Thymus (tissue), 11 donors: ENCODE measurements around the gene SFXN5. TPM values are rescaled to one million over a fixed set of nuclear protein-coding genes. Genes with fewer than 3 reads are reported as not detected.
A peak's percentile ranks its signal among the peaks of the same experiment; 100 is the strongest.

Source experiments
- DNase-seq, 9 donors: peaks; one replicate each; pipeline ENCODE4 v3.0.0-alpha.2; 2013; ENCODE audit warnings: low spot score in 9 of 9, low read depth in 6 of 9, missing footprints in 1 of 9
- H3K27ac ChIP-seq, 2 donors: one replicate each; pipeline ENCODE4 v1.5.1; 2013; ENCODE audit warnings: control low read depth in 1 of 2, low read depth in 1 of 2, low read length in 1 of 2, mild to moderate bottlenecking in 1 of 2, moderate library complexity in 1 of 2
- H3K27me3 ChIP-seq, 2 donors: one replicate each; pipeline ENCODE4 v1.5.1; 2013; ENCODE audit warnings: low read length in 1 of 2; ENCODE audit not compliant: control insufficient read depth in 2 of 2, insufficient read depth in 1 of 2
- H3K36me3 ChIP-seq, 2 donors: one replicate each; pipeline ENCODE4 v1.5.1; 2013; ENCODE audit warnings: low read length in 1 of 2, mild to moderate bottlenecking in 1 of 2, moderate library complexity in 1 of 2; ENCODE audit not compliant: control insufficient read depth in 2 of 2, insufficient read depth in 2 of 2
- H3K4me1 ChIP-seq, 2 donors: one replicate each; pipeline ENCODE4 v1.5.1; 2013; ENCODE audit warnings: low read length in 2 of 2; ENCODE audit not compliant: control insufficient read depth in 2 of 2, insufficient read depth in 2 of 2
- H3K4me3 ChIP-seq, 2 donors: one replicate each; pipeline ENCODE4 v1.5.1; 2013; ENCODE audit warnings: low read length in 2 of 2, control low read depth in 1 of 2, mild to moderate bottlenecking in 1 of 2
- H3K9me3 ChIP-seq, 2 donors: one replicate each; pipeline ENCODE4 v1.5.1; 2013; ENCODE audit warnings: low read length in 1 of 2, mild to moderate bottlenecking in 1 of 2; ENCODE audit not compliant: control insufficient read depth in 2 of 2, insufficient read depth in 1 of 2
- WGBS: extraction: QIAGEN DNeasy Blood & Tissue Kit; methylation state at CpG from one replicate; pipeline ENCODE4 v1.1.7; 2013; 5-methylcytosine and 5-hydroxymethylcytosine counted together
- polyA plus RNA-seq: library from polyadenylated mRNA; stranded (reverse); fragments of 200-250 nt; gene quantifications from one replicate; pipeline ENCODE4 v1.2.3, GENCODE V29; 2013
- total RNA-seq: library from RNA; stranded (reverse); fragments of 120-200 nt; gene quantifications from one replicate; pipeline ENCODE4 v1.2.4, GENCODE V29; 2013
- donor health status: healthy.

The SFXN5 gene
- total and polyA plus RNA-seq, 2 donors: 6.2 to 11.0 TPM

- Histone ChIP-seq H3K4me3 (no peak overlapping the region), H3K27ac (no peak overlapping the region), H3K36me3 (no peaks in the 10 kb centered on the region), H3K9me3 (peaks cover 0 to 7% of the 10 kb centered on the region in 2 donors), H3K27me3 (peaks cover 73 to 100% of the 10 kb centered on the region in 2 donors), H3K4me1 (peaks cover 0 to 12% of the 10 kb centered on the region in 2 donors)
- 4% methylated on average over 61 of the region's 61 CpGs for WGBS
- DNase-seq: no peak
Observed at GRCh38 chr2:72924353-72925240, 146.9 kb downstream of the SFXN5 start.

- peaks cover 0 to 7% of the 10 kb centered on the region in 2 donors for H3K9me3 ChIP-seq
- 8% methylated on average over 36 of the region's 36 CpGs for WGBS
- no peak overlapping the region for H3K27ac ChIP-seq
- H3K4me1 ChIP-seq: peaks cover 0 to 12% of the 10 kb centered on the region in 2 donors
- H3K36me3 ChIP-seq: no peaks in the 10 kb centered on the region
- no peak overlapping the region for H3K4me3 ChIP-seq
- no peak for DNase-seq
- peaks cover 79 to 100% of the 10 kb centered on the region in 2 donors for H3K27me3 ChIP-seq
Observed at GRCh38 chr2:72923833-72924352, 147.6 kb downstream of the SFXN5 start.

GRCh38 chr2:72921853-72922252 is 149.7 kb downstream of the SFXN5 start:
- 90% methylated on average over 1 of the region's 1 CpG for WGBS
- Histone ChIP-seq H3K4me1 (peaks cover 4 to 21% of the 10 kb centered on the region in 2 donors), H3K27me3 (peaks cover 94 to 99% of the 10 kb centered on the region in 2 donors), H3K36me3 (no peaks in the 10 kb centered on the region), H3K9me3 (peaks cover 1 to 11% of the 10 kb centered on the region in 2 donors), H3K27ac (no peak overlapping the region), H3K4me3 (no peak overlapping the region)
- DNase-seq: no peak

- Histone ChIP-seq H3K27me3 (peaks cover 94 to 99% of the 10 kb centered on the region in 2 donors), H3K9me3 (peaks cover 1 to 14% of the 10 kb centered on the region in 2 donors), H3K4me1 (peaks cover 4 to 26% of the 10 kb centered on the region in 2 donors), H3K4me3 (no peak overlapping the region), H3K36me3 (no peaks in the 10 kb centered on the region), H3K27ac (no peak overlapping the region)
- WGBS: 21% methylated on average over 15 of the region's 15 CpGs
- DNase-seq: no peak
Observed at GRCh38 chr2:72921088-72921851, 150.2 kb downstream of the SFXN5 start.

- peaks cover 4 to 33% of the 10 kb centered on the region in 2 donors for H3K4me1 ChIP-seq
- peak overlapping the region in 1 of 2 donors; percentile 29 for H3K4me3 ChIP-seq
- H3K9me3 ChIP-seq: peaks cover 1 to 16% of the 10 kb centered on the region in 2 donors
- H3K36me3 ChIP-seq: no peaks in the 10 kb centered on the region
- peak in 1 of 9 donors; percentile 43 for DNase-seq
- WGBS: 4% methylated on average over 77 of the region's 77 CpGs
- H3K27ac ChIP-seq: no peak overlapping the region
- H3K27me3 ChIP-seq: peaks cover 96 to 99% of the 10 kb centered on the region in 2 donors
Observed at GRCh38 chr2:72920318-72921087, 151.0 kb downstream of the SFXN5 start.

GRCh38 chr2:72919414-72920317 is 151.8 kb downstream of the SFXN5 start:
- Histone ChIP-seq H3K27ac (no peak overlapping the region), H3K36me3 (no peaks in the 10 kb centered on the region), H3K4me3 (no peak overlapping the region), H3K4me1 (peaks cover 4 to 37% of the 10 kb centered on the region in 2 donors), H3K9me3 (peaks cover 1 to 13% of the 10 kb centered on the region in 2 donors), H3K27me3 (peaks cover 96 to 99% of the 10 kb centered on the region in 2 donors)
- WGBS: 10% methylated on average over 48 of the region's 48 CpGs
- DNase-seq: no peak

- H3K27me3 ChIP-seq: peaks cover 92 to 99% of the 10 kb centered on the region in 2 donors
- peak overlapping the region in 1 of 2 donors; percentile 44 for H3K4me3 ChIP-seq
- WGBS: 1% methylated on average over 89 of the region's 89 CpGs
- H3K4me1 ChIP-seq: peaks cover 4 to 33% of the 10 kb centered on the region in 2 donors
- DNase-seq: no peak
- peaks cover 1 to 9% of the 10 kb centered on the region in 2 donors for H3K9me3 ChIP-seq
- no peaks in the 10 kb centered on the region for H3K36me3 ChIP-seq
- no peak overlapping the region for H3K27ac ChIP-seq
Observed at GRCh38 chr2:72917877-72918553, 153.5 kb downstream of the SFXN5 start.
